Stimulated activated CD4-positive, alpha-beta T cell treated with anti-CD3 and anti-CD28 coated beads, Interleukin-2, amount 100 ng/mL, for 48 hours (primary cell): Measurements from ENCODE around the gene ULBP1.
A peak's percentile ranks its signal among the peaks of the same experiment; 100 is the strongest.
"Not testable (repeated sequence)": the region's sequence is repeated elsewhere in the genome, so short reads cannot be mapped to it uniquely, and the experiment has no call there.

Experiments used
- DNase-seq, 2 donors: peaks; one replicate each; pipeline ENCODE4 v3.0.0-alpha.2; 2020

ULBP1 gene

GRCh38 chr6:150008588-150008987, 44.8 kb downstream of the ULBP1 start:
- DNase-seq, result no peak

- not testable (repeated sequence) for DNase-seq
Measured at GRCh38 chr6:150012846-150013784, 49.4 kb downstream of the ULBP1 start.

- DNase-seq, result not testable (repeated sequence)
Measured at GRCh38 chr6:150013785-150014622, 50.3 kb downstream of the ULBP1 start.

- DNase-seq, result not testable (repeated sequence)
Measured at GRCh38 chr6:150014623-150015280, 51.0 kb downstream of the ULBP1 start.

GRCh38 chr6:150015281-150016001, 51.7 kb downstream of the ULBP1 start:
- not testable (repeated sequence) for DNase-seq

- peak; percentile 50 for DNase-seq
Measured at GRCh38 chr6:150016324-150017185, 52.8 kb downstream of the ULBP1 start.

- not testable (repeated sequence) for DNase-seq
Measured at GRCh38 chr6:150017186-150017521, 53.4 kb downstream of the ULBP1 start.

GRCh38 chr6:150018846-150019580, 55.3 kb downstream of the ULBP1 start:
- DNase-seq, result no peak

- not testable (repeated sequence) for DNase-seq
Measured at GRCh38 chr6:150021870-150022269, 58.1 kb downstream of the ULBP1 start.
